ENCODE data around the gene CDKAL1.

CDKAL1 gene

GRCh38 chr6:20540683-20541082 lies 6.4 kb downstream of the CDKAL1 start:
- Histone ChIP-seq H4K20me1 (ENCODE audit: insufficient read depth, low read length) (no peaks in the 10 kb centered on the region), H3K27me3 (replicated peaks; ENCODE audit: insufficient read depth, low read length) (no peaks in the 10 kb centered on the region), H3K36me3 (replicated peaks; ENCODE audit: insufficient read depth, low read length) (no peaks in the 10 kb centered on the region), H3K4me3 (ENCODE audit: low read length) (no peak overlapping the region), H3F3A (ENCODE audit: insufficient read depth, low read length) (peaks cover 10% of the 10 kb centered on the region), H3K9ac (ENCODE audit: low read length) (no peak overlapping the region), H2AFZ (ENCODE audit: low read length) (no peak overlapping the region), H3K9me3 (replicated peaks; ENCODE audit: insufficient read depth, low read length) (no peaks in the 10 kb centered on the region), H3K27ac (ENCODE audit: low read length) (no peak overlapping the region), H3K4me2 (ENCODE audit: low read depth, low read length) (no peak overlapping the region), H3K4me1 (ENCODE audit: low read length) (peaks cover 20% of the 10 kb centered on the region), H3K9me2 (replicated peaks; ENCODE audit: insufficient read depth, low read length) (no peaks in the 10 kb centered on the region), H3K79me2 (ENCODE audit: low read length) (peaks cover 83% of the 10 kb centered on the region)
- no peak for TF ChIP-seq EZH2 (optimal IDR thresholded peaks at IDR 0.05; ENCODE audit: low read depth, low read length)
- TF ChIP-seq EZH2phosphoT487 (IDR thresholded peaks at IDR 0.05; ENCODE audit: low read length) = no peak
- no peak for TF ChIP-seq CTCF (IDR thresholded peaks at IDR 0.05; ENCODE audit: low read length)
- DNase-seq = no peak

- no peaks in the 10 kb centered on the region for H3K36me3 ChIP-seq (replicated peaks; ENCODE audit: insufficient read depth, low read length)
- H3K4me3 ChIP-seq (ENCODE audit: low read length) = no peak overlapping the region
Measured at GRCh38 chr6:20541382-20541781, 7.1 kb downstream of the CDKAL1 start.

GRCh38 chr6:20542927-20543602 lies 8.8 kb downstream of the CDKAL1 start:
- Histone ChIP-seq H3K36me3 (replicated peaks; ENCODE audit: insufficient read depth, low read length) (peaks cover 8% of the 10 kb centered on the region; the same call in 1 of the 2 replicates), H2AFZ (ENCODE audit: low read length) (no peak overlapping the region), H3K9ac (ENCODE audit: low read length) (peak overlapping the region; percentile 4; the same call in 1 of the 2 replicates), H3F3A (ENCODE audit: insufficient read depth, low read length) (peaks cover 10% of the 10 kb centered on the region), H3K4me3 (ENCODE audit: low read length) (no peak overlapping the region), H3K4me2 (ENCODE audit: low read depth, low read length) (peak overlapping the region; percentile 41), H3K79me2 (ENCODE audit: low read length) (peaks cover 70% of the 10 kb centered on the region), H3K27ac (ENCODE audit: low read length) (peak overlapping the region; percentile 82), H3K9me3 (replicated peaks; ENCODE audit: insufficient read depth, low read length) (no peaks in the 10 kb centered on the region), H3K27me3 (replicated peaks; ENCODE audit: insufficient read depth, low read length) (no peaks in the 10 kb centered on the region), H4K20me1 (ENCODE audit: insufficient read depth, low read length) (no peaks in the 10 kb centered on the region), H3K4me1 (ENCODE audit: low read length) (peaks cover 18% of the 10 kb centered on the region), H3K9me2 (replicated peaks; ENCODE audit: insufficient read depth, low read length) (no peaks in the 10 kb centered on the region)
- no peak for TF ChIP-seq EZH2 (optimal IDR thresholded peaks at IDR 0.05; ENCODE audit: low read depth, low read length)
- no peak for TF ChIP-seq EZH2phosphoT487 (IDR thresholded peaks at IDR 0.05; ENCODE audit: low read length)
- no peak for TF ChIP-seq CTCF (IDR thresholded peaks at IDR 0.05; ENCODE audit: low read length)
- peak; percentile 87 for DNase-seq

More at GRCh38 chr6:20541382-20541781, 7.1 kb downstream of the CDKAL1 start:
- H3K9me2 ChIP-seq (replicated peaks; ENCODE audit: insufficient read depth, low read length) = no peaks in the 10 kb centered on the region
- H3F3A ChIP-seq (ENCODE audit: insufficient read depth, low read length) = peaks cover 10% of the 10 kb centered on the region
- no peak overlapping the region for H3K27ac ChIP-seq (ENCODE audit: low read length)
- no peak for TF ChIP-seq CTCF (IDR thresholded peaks at IDR 0.05; ENCODE audit: low read length)
- TF ChIP-seq EZH2phosphoT487 (IDR thresholded peaks at IDR 0.05; ENCODE audit: low read length) = no peak
- TF ChIP-seq EZH2 (optimal IDR thresholded peaks at IDR 0.05; ENCODE audit: low read depth, low read length) = no peak
- no peak overlapping the region for H3K4me2 ChIP-seq (ENCODE audit: low read depth, low read length)
- H3K4me1 ChIP-seq (ENCODE audit: low read length) = peaks cover 18% of the 10 kb centered on the region
- no peak overlapping the region for H2AFZ ChIP-seq (ENCODE audit: low read length)
- no peaks in the 10 kb centered on the region for H3K27me3 ChIP-seq (replicated peaks; ENCODE audit: insufficient read depth, low read length)
- no peak for DNase-seq
- H3K9ac ChIP-seq (ENCODE audit: low read length) = no peak overlapping the region
- peaks cover 82% of the 10 kb centered on the region for H3K79me2 ChIP-seq (ENCODE audit: low read length)
- no peaks in the 10 kb centered on the region for H3K9me3 ChIP-seq (replicated peaks; ENCODE audit: insufficient read depth, low read length)
- H4K20me1 ChIP-seq (ENCODE audit: insufficient read depth, low read length) = no peaks in the 10 kb centered on the region
